Activated T-helper 9 cell treated with anti-CD3 and anti-CD28 coated beads, Interleukin-2, amount 50 U/mL, for 16 hours (primary cell): ENCODE data around the gene SLC25A51.
"Not testable (repeated sequence)": the region's sequence is repeated elsewhere in the genome, so short reads cannot be mapped to it uniquely, and the experiment has no call there.

Experiments used
- DNase-seq: peaks from one replicate; pipeline ENCODE4 v3.0.0-alpha.2; 2020; ENCODE audit warnings: low read depth

Gene SLC25A51

DNA sequence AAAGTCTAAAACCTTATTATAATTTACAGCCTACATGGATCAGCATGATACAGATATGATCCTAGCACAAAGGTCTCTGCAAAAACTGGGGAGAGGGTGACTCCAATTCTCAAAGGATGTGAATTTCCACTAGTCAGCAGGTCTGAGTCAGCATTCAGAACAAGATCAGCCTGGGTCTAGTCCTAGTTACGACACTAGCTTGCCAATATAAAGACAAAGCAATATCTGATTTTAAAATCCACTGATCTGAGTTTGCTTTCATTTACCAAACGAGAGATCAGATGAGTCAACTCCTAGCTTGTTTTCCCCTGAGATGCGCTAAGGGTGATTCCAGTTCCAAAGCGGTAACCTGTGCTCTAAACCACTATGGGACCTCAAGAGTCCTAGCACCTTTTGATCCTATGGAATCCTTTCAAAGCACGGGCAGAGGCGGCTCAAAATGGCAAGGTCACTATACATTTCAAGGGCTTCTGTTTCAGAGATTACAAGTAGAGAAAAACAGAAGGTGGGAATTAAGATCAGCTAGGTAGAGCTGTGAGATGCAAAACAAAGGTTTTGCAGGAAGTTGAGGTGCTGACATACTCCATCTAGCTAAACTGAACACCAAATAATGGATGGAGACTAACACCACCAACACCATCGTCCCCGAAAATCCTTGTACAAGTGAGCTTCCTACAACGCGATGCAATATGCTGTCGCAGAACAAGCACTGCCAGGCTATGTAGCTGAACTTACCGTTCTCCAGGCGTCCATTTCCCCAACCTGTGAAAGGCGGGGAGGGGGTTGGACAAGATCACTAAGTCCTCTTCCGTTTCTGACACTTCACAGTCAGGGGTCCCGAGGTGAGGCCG is 906 bp downstream of the SLC25A51 start:
- no peak for DNase-seq

- DNase-seq, result no peak
Observed at GRCh38 chr9:37902131-37902530, 1.8 kb downstream of the SLC25A51 start.

GRCh38 chr9:37899041-37899440 is 4.9 kb downstream of the SLC25A51 start:
- DNase-seq, result no peak

- DNase-seq, result no peak
Observed at GRCh38 chr9:37897665-37898064, 6.3 kb downstream of the SLC25A51 start.

DNA sequence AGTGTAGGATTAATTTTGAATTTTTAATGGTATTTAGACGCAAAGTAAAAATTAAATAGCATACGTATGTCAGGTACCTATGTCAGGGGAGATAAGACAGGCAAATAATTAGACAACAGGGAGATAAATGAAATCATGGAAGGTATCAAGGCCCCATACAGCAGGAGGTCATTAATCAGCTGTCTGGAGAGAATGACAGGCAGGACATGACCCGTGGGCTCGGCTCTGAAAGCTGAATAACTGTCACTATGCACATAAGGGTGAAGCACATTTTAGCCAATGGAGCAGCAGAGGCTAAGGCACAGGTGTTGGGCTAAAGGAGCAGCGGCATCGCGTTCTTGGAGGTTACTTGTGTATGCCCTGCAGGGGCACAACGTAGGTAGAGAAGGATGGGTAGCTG is 11.9 kb downstream of the SLC25A51 start:
- no peak for DNase-seq

DNA sequence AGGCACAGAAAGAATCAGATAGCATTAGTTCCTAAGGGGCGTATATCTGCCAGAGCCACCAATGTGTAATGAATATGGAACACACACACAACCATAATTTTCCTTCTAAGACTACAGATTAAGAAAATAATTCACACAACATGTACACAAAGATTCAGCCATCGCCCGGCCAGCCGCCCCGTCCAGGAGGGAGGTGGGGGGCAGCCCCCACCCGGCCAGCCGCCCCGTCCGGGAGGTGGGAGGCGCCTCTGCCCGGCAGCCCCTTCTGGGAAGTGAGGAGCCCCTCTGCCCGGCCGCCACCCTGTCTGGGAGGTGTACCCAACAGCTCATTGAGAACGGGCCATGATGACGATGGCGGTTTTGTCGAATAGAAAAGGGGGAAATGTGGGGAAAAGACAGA is 12.9 kb downstream of the SLC25A51 start:
- DNase-seq, result not testable (repeated sequence)

DNA sequence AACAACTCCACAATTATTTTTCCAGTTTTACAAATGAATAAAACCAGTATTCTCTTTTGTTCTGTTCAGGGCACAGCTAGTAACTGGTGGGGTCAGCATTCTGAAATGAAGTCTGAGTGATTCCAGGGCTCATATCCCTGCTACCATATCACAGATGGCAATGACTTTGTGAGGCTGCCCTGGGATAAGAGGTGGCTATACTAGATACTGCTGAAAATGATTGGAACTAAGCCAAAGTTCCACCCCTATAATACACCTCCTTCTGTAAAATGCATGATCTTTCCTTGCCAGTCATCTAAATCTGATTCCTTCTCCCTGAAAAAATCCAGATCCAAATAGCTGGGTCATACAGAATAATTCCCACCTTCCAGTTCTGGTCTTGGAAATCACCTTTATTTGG is 14.4 kb downstream of the SLC25A51 start:
- no peak for DNase-seq

- DNase-seq, result not testable (repeated sequence)
Observed at GRCh38 chr9:37887977-37888583, 15.8 kb downstream of the SLC25A51 start.

GRCh38 chr9:37880916-37881479 is 22.9 kb downstream of the SLC25A51 start:
- no peak for DNase-seq

GRCh38 chr9:37876376-37876775 is 27.6 kb downstream of the SLC25A51 start:
- DNase-seq, result no peak

GRCh38 chr9:37873955-37874354 is 30.0 kb downstream of the SLC25A51 start:
- DNase-seq, result no peak

GRCh38 chr9:37870799-37871176 is 33.1 kb downstream of the SLC25A51 start:
- no peak for DNase-seq

DNA sequence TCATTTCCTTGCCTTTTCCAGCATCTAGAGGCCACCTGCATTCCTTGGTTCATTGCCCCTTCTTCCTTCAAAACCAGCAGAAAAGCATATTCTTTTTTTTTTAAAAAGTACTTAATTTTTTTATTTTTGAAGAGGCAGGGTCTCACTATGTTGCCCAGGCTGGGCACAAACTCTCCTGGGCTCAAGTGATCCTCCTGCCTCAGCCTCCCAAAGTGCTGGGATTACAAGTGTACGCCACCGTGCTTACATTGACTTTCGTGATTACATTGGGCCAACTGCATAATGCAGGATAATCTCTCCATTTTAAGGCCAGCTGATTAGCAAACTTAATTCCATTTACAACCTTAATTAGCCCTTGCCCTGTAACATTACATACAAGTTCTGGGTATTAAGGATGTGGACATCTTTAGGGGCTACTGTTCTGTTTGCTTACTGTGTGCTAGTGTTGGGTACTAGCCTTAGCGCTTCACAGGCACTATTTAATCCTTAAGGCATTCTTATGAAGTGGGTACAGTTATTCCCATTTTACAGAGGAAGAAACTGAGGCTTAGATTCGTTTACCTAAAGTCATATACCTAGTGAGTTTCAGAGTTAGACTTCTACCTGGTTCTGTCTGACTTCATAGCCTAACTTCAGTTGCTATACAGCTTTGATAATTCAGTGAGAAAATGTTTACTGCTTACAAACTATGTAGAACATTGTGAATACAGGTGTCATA is 33.7 kb downstream of the SLC25A51 start:
- DNase-seq, result no peak

DNA sequence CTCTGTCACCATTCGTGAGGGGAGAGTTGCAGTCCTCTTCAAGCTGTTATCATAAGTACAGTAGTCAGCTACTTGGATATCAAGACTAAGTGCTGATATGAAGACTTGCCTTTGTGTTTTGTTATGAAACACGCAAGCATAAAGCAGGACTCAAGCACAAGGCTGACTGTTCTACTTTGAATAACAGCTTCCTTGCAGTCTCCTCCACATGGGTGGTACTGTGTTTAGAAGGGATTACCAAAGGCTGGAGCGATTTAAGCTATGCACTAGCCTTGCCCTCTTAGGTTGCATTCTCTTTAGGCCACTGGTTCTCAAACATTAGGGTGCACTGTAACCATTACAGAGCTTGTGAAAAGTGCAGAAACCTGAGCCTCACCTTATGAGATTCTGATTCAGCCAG is 41.4 kb downstream of the SLC25A51 start:
- DNase-seq, result no peak

- DNase-seq, result no peak
Observed at GRCh38 chr9:37859043-37859442, 44.9 kb downstream of the SLC25A51 start.

- no peak for DNase-seq
Observed at GRCh38 chr9:37856551-37856950, 47.4 kb downstream of the SLC25A51 start.

DNA sequence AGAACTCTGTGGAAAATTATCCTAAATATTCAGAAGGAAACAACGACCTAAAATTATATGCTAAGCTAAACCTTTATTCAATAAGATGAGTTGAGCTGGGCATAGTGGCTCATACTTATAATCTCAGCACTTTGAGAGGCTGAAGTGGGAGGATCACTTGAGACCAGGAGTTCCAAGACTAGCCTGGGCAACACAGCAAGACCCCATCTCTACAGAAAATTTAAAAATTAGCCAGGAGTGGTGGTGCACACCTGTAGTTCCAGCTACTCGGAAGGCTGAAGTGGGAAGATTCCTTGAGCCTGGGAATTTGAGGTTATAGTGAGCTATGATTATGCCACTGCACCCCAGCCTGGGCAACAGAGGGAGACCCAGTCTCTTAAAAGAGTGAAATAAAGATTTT is 51.7 kb downstream of the SLC25A51 start:
- DNase-seq, result no peak

DNA sequence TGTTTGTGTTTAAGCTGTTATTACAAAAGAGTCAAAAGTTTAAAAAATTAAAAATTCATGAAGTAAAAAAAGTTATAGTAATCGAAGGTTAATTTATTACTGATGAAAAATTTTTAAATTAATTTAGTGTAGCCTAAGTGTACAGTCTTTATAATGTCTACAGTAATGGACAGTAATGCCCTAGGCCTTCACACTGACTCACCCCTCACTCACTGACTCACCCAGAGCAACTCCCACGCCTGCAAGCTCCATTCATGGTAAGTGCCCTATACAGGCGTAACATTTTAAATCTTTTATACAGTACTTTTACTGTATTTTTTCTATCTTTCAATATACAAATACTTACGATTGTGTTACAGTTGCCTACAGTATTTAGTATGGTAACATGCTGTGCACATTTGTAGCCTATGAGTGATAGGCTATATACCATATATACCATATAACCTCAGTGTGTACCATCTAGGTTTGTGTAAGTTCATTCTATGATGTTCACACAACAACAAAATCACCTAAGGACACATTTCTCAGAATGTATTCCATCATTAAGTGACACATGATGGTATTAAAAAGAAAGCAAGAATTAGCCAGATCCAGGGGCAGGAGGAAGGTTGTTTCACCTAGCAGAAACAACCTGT is 63.2 kb downstream of the SLC25A51 start:
- no peak for DNase-seq

DNA sequence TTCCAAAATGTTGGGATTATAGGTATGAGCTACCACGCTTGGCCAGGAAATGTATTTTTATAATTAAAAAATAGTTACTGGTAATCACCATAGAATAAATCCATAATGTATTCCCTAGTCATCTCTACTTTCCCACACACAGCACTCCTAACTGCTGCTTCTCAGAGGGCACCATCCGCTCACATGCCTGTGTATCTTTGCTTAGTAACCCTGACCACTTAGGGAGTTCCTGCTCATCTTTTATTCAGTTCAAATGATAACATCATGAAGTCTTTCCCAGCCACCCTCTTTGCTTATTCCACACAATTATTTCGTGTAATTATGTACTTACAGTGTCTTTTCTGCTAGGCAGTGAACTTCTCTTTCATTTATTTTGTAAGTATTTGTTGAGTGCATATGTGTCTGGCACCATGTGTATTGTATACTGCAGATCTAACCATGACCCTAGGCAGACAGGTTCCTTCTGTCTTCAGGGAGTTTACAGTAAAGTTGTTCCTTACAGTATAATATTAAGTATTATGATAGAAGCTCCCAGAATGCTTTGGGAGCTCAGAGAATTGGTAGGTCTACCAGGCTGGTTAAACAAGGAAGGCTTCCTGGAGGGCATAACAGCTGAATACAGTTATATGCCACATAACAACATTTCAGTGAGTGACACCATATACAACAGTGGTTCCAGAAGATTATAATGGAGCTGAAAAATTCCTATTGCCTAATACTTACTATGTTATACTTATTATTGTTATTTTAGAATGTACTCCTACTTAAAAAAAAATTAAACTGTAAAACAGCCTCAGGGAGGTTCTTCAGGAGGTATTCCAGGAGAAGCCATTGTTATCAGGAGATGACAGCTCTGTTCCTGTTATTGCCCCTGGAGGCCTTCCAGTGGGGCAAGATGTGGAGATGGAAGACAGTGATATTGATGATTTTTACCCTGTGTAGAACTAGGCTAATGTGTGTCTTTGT is 64.1 kb downstream of the SLC25A51 start:
- no peak for DNase-seq
